ENCODE results near the gene LDLRAD4.

LDLRAD4 gene

GRCh38 chr18:13380691-13381070, 162.1 kb downstream of the LDLRAD4 start:
- DNase-seq (ENCODE audit: extremely low read depth in 1 of 2, low read depth in 1 of 2): no peak

GRCh38 chr18:13381331-13381730, 162.8 kb downstream of the LDLRAD4 start:
- no peak for DNase-seq (ENCODE audit: extremely low read depth in 1 of 2, low read depth in 1 of 2)

- no peak for DNase-seq (ENCODE audit: extremely low read depth in 1 of 2, low read depth in 1 of 2)
Observed at GRCh38 chr18:13381944-13382365, 163.4 kb downstream of the LDLRAD4 start.

DNA sequence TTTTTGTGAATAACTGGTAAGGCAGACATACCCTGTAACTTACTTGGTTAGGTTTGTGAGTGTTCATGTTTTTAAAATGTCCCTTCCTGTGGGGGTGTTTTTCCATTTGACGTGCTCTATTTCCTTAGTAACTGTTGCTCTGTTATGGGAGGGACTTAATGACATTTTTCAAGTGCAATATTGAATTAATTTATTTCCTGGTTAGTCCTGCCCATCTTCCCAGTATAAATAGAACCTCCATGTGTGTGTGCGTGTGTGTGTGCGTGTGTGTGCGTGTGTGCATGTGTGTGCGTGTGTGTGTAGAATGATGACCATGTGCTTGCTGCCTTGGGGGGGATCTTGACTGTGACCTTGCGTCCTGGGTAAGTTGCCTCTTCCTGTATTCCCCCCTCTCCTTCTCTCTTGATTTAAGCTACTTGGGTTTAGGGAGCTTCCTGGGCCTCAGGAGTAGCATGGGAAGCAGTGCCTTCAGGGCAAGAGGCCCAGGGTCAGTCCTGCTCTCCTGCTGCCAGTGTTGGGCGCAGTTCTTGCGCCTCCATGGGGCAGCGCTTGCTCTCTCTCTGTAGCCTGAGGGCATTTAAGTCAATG, 163.9 kb downstream of the LDLRAD4 start:
- no peak for DNase-seq (ENCODE audit: extremely low read depth in 1 of 2, low read depth in 1 of 2)

DNA sequence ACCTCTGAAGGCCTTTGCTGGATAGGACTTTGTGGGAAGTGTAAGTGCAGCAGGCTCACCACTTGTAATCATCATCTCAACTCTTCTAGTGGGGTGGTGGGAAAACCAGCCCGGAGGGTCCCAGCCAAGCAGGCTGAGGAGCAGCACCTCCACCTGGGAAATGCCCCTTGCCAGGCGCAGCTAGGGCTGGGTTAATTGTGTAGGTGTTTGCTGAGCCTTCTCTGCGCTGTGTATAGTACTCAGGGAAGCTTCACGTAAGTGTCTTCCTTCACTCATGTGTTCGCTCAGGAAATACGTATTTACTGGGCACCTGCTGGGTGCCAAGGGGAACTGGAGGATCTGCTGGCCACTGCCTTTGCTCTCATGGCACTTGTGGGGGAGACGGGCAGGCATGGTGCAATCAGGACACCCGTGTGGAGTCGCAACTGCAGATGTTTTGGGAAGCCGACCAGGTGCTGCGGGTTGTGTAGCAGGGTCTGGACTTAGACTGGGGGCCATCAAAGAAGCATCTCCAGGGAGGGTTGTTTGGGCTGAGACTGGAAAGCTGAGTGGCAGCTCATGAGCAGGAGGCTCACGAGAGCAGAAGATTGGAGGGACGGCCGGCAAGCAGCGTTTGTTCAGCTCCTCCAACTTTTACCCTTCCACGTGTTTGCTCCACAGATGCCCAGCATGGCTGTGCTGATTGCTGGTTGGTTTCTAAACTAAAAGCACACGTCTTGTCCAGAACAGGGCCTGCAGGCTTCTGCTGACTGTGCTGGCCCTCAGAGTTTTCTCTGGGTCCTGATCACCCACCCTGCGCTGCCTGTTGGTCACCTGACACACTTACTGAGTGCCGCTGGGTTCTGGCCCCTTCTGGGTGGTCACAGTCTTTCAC, 164.6 kb downstream of the LDLRAD4 start:
- DNase-seq (ENCODE audit: extremely low read depth in 1 of 2, low read depth in 1 of 2): no peak

- no peak for DNase-seq (ENCODE audit: extremely low read depth in 1 of 2, low read depth in 1 of 2)
Observed at GRCh38 chr18:13386891-13387801, 168.6 kb downstream of the LDLRAD4 start.

- DNase-seq (ENCODE audit: extremely low read depth in 1 of 2, low read depth in 1 of 2): no peak
Observed at GRCh38 chr18:13387855-13388548, 169.4 kb downstream of the LDLRAD4 start.

DNA sequence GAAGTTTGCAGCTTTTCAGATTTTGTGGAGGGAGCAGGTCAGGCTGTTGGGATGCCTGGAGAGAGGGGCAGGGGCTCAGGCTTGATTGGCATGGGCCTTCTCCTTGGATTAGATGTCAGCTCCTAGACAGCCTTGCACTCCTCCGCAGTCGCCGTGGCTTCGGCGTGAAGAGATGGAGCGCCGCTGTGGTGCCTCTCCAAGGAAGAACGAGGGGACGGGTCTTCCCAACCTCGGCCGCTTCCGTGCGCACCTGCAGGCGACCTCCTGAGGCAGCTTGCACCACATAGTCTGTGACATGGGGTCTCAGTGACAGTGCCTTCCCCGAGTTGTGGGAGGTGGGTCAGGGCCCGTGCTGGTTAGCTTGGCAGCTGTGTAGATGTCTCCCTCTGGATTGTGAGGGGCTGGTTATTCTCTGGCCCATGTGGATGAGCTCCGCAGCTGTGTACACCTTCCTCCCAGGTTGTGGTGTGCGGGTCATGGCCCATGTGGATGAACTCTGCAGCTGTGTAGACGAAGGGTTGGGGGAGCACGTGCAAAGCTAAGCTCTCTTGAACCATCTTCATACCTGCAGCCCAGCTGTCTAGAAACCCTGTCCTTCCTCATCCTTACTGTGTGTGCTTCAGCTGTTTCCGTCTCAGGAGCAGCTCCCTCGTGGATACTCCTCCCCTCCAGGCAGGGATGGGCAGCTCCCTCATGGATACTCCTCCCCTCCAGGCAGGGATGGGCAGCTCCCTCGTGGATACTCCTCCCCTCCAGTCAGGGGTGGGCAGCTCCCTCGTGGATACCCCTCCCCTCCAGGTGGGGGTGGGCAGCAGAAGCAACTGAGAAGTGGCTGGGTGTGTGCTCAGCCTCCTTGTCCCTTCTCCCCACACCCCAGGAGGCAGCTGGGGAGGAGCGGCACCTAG, 170.3 kb downstream of the LDLRAD4 start:
- DNase-seq (ENCODE audit: extremely low read depth in 1 of 2, low read depth in 1 of 2): no peak

- no peak for DNase-seq (ENCODE audit: extremely low read depth in 1 of 2, low read depth in 1 of 2)
Observed at GRCh38 chr18:13389491-13390131, 171.1 kb downstream of the LDLRAD4 start.

- DNase-seq (ENCODE audit: extremely low read depth in 1 of 2, low read depth in 1 of 2): no peak
Observed at GRCh38 chr18:13390196-13390595, 171.6 kb downstream of the LDLRAD4 start.

DNA sequence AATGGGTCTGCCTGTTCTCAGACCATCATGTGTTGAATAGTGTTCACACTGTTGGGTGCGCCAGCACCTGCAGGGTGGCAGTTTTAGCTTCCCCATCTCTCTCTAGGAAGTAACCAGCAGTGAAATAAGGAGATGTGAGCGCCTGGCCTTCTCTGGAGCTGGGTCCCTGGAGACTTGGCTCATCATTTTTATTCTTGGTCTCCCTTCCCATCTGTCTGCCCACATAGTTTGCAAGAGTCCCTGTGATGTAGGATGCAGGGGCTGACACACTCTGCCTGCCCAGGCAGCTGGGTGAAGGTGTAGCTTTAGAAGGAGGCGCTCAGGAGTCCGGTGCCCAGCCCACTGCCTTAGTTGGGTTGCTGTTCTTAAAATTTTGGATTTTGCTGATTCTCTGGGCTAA, 172.2 kb downstream of the LDLRAD4 start:
- DNase-seq (ENCODE audit: extremely low read depth in 1 of 2, low read depth in 1 of 2): no peak

- no peak for DNase-seq (ENCODE audit: extremely low read depth in 1 of 2, low read depth in 1 of 2)
Observed at GRCh38 chr18:13392029-13392750, 173.6 kb downstream of the LDLRAD4 start.

GRCh38 chr18:13392899-13393298, 174.3 kb downstream of the LDLRAD4 start:
- DNase-seq (ENCODE audit: extremely low read depth in 1 of 2, low read depth in 1 of 2): no peak

GRCh38 chr18:13393338-13393737, 174.8 kb downstream of the LDLRAD4 start:
- DNase-seq (ENCODE audit: extremely low read depth in 1 of 2, low read depth in 1 of 2): no peak

DNA sequence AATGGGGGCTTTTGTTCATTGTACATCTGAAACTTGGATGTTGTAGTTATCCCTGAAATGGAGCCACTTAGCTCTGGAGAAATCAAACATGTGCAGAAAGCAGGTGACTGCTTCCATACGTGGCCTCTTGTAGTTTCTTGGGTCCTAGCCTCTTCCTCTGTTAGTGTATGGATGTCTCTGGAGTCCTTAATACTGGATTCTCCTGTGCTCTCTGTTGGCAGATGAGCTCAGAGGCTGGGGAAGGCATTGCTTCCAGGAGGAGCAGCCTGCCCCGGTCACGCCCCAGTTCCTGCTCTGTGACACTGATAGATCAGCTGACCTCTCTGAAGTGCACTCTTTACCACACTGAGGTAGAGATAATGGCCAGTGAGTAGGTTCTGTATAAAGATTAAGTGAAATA, 176.2 kb downstream of the LDLRAD4 start:
- no peak for DNase-seq (ENCODE audit: extremely low read depth in 1 of 2, low read depth in 1 of 2)

GRCh38 chr18:13395577-13395976, 177.0 kb downstream of the LDLRAD4 start:
- DNase-seq (ENCODE audit: extremely low read depth in 1 of 2, low read depth in 1 of 2): no peak

- DNase-seq (ENCODE audit: extremely low read depth in 1 of 2, low read depth in 1 of 2): no peak
Observed at GRCh38 chr18:13397504-13398163, 179.1 kb downstream of the LDLRAD4 start.

DNA sequence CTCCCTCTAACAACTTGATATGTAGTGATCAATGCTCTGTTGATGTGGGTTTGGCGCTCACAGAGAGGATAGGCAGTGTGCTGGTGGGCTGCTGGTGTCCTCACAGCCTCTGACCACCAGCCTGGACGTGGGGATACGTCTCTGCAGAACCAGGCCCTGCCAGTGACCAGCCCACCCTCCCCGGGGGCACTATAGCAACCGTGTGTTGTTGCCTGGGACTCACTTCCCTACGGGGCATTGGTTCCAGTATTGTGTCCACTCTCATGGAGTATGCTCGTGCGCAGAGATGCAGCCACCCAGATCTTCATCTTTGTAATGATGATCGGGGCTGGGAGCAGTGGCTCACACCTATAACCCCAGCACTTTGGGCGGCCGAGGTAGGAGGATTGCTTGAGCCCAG, 180.1 kb downstream of the LDLRAD4 start:
- DNase-seq (ENCODE audit: extremely low read depth in 1 of 2, low read depth in 1 of 2): no peak
